IPS-20b (cell line): ENCODE results near the gene SAFB.

Experiments
- H3K27ac ChIP-seq: one replicate; pipeline ENCODE4 v1.5.1; 2013; ENCODE audit warnings: low read length
- H3K27me3 ChIP-seq: 2 replicates; pipeline ENCODE4 v1.6.1; 2013; ENCODE audit warnings: mild to moderate bottlenecking, low read length, inconsistent platforms; ENCODE audit not compliant: insufficient read depth
- H3K36me3 ChIP-seq: 2 replicates; pipeline ENCODE4 v1.6.1; 2013; ENCODE audit warnings: low read depth, mild to moderate bottlenecking, inconsistent platforms, low read length, moderate library complexity; ENCODE audit not compliant: insufficient read depth
- H3K4me1 ChIP-seq: 2 replicates; pipeline ENCODE4 v1.6.1; 2013; ENCODE audit warnings: mild to moderate bottlenecking, control low read depth, inconsistent platforms, low read length, moderate library complexity; ENCODE audit not compliant: insufficient read depth
- H3K4me3 ChIP-seq: 2 replicates; pipeline ENCODE4 v1.5.1; 2013; ENCODE audit warnings: mild to moderate bottlenecking, low read length, inconsistent platforms
- H3K9ac ChIP-seq: 2 replicates; pipeline ENCODE4 v1.6.1; 2013; ENCODE audit warnings: low read depth, mild to moderate bottlenecking, inconsistent platforms, low read length, moderate library complexity
- H3K9me3 ChIP-seq: 2 replicates; pipeline ENCODE4 v1.6.1; 2013; ENCODE audit warnings: mild to moderate bottlenecking, low read depth, low read length, inconsistent platforms; ENCODE audit not compliant: insufficient read depth

SAFB gene

DNA sequence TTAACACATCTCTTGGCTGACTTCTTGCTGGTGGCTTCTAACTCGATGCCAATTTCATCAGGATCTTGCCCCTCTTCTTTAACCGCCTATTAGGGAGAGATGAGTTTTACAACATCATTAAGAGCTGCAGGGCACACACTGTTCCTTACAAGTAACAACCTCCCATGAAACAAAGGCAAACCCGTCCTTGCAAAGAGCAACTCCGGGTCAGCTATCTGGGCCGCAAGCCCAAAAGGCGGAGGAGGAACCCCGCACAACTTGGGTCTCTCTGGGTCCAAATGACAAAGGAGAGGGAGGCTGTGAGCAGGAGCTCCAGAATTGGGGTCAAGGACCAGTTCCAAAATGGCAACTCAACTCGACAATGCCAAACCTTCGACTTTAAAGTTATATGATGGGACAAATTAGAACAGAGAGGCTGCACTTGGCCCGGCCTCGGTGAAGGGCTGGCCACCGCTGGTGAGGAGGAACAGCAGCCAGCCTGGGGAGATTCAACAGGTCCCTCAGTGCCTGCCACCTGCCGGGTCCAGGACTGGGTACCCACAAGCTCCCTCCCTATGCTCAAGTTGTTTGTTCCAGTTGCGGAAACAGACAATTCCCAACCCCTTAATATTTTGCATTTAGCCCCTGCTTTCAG is 1.5 kb upstream of the SAFB start:
- Histone ChIP-seq H3K36me3 (peaks cover 65% of the 10 kb centered on the region), H3K27ac (no peak overlapping the region), H3K9ac (peak overlapping the region; percentile 99; the same call in 1 of the 2 replicates), H3K4me1 (peaks cover 13% of the 10 kb centered on the region), H3K9me3 (no peaks in the 10 kb centered on the region), H3K4me3 (peak overlapping the region; percentile 98), H3K27me3 (no peaks in the 10 kb centered on the region)

DNA sequence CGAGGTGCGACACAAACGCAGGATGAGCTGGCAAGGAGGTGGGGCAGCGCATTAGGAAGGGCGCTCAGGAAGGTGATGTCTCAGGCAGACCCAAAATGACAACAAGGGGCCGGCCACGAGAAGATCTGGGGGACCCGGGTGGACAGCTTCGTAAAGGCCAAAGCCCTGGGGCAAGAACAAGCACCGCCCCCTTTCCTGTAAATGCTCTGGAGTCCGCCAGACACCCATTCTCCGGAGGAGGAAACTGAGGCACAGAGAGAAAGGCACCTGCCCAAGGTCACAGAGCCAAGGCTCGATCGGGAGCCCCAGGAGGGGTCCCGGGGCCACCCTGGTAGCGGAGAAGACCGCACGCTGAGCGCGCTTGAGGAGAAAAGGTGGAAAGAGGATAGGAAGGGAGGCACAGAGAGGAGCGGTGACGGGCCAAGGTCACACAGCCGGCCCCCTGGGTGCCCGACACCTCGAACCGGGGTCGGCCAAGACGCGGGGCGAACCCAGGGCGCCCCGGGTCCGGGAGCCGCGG is 878 bp upstream of the SAFB start:
- H3K4me1 ChIP-seq = peaks cover 13% of the 10 kb centered on the region
- H3K27ac ChIP-seq = no peak overlapping the region
- no peaks in the 10 kb centered on the region for H3K27me3 ChIP-seq
- H3K9ac ChIP-seq = peak overlapping the region; percentile 99
- peak overlapping the region; percentile 98 for H3K4me3 ChIP-seq
- peaks cover 65% of the 10 kb centered on the region for H3K36me3 ChIP-seq
- H3K9me3 ChIP-seq = no peaks in the 10 kb centered on the region

DNA sequence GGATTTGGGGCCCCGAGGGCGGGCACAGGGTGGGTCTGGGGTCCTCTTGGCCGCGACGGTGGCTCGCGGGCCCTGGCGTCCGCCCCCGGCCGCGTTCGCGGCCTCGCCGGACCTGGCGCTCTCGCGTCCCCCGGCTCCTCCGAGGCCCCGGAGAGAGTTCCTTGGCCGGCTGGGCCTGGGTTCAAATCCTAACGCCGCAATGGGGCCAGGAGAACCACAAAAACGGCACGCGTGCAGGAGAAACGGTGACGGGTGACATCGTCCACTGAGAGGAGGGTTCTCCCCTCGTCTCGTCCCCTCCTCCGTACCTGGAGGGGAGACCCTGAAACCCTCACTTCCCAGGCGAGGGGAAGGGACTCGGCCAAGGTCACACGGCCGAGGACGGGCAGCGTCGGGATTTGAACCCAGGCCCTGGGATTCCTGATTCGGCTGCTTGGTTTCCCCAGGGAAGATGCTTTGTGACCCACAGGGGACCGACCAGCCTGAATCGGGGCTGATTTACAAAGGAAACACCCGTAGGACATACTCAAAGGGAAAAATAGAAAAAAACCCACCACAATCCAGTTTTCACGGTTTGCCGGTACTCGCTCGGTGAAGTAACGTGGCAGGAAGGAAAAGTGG is 624 bp downstream of the SAFB start:
- peaks cover 13% of the 10 kb centered on the region for H3K4me1 ChIP-seq
- peak overlapping the region; percentile 95 for H3K27ac ChIP-seq
- no peaks in the 10 kb centered on the region for H3K27me3 ChIP-seq
- H3K4me3 ChIP-seq = peak overlapping the region; percentile 98
- H3K9me3 ChIP-seq = no peaks in the 10 kb centered on the region
- peaks cover 66% of the 10 kb centered on the region for H3K36me3 ChIP-seq
- H3K9ac ChIP-seq = peak overlapping the region; percentile 99

DNA sequence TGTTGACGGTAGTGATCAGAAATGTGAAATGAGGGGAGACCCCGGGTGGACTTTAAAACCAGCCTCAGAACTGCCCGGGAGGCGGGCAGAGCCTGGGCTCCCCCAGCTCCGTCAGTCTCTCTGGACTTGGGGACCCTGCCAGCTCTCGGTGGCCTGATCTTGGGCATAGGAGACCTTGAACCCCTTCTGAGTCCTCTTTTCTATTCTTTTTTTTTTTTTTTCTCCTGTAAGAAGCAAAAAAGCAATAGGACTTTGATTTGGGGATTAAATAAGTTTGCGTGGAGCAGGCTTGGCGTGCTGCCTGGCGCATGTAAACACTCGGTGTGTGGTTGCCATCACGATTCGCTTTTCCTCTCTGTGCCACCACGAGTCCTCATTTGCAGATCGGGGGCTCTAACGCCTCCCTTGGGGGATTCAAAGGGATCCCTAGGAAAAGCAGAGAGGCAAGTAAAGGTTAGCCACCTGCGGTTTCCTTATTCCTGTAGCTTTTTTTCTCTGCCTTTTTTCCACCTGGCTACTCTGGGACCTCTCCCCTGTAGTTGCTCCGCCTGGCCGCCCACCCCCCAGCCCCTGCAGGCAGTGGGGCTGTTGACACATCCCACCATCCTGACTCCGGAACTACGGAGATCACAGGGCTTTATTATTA is 1.3 kb downstream of the SAFB start:
- Histone ChIP-seq H3K9me3 (no peaks in the 10 kb centered on the region), H3K36me3 (peaks cover 66% of the 10 kb centered on the region), H3K9ac (peak overlapping the region; percentile 99), H3K27ac (no peak overlapping the region), H3K4me1 (peaks cover 13% of the 10 kb centered on the region), H3K27me3 (no peaks in the 10 kb centered on the region), H3K4me3 (peak overlapping the region; percentile 98)

DNA sequence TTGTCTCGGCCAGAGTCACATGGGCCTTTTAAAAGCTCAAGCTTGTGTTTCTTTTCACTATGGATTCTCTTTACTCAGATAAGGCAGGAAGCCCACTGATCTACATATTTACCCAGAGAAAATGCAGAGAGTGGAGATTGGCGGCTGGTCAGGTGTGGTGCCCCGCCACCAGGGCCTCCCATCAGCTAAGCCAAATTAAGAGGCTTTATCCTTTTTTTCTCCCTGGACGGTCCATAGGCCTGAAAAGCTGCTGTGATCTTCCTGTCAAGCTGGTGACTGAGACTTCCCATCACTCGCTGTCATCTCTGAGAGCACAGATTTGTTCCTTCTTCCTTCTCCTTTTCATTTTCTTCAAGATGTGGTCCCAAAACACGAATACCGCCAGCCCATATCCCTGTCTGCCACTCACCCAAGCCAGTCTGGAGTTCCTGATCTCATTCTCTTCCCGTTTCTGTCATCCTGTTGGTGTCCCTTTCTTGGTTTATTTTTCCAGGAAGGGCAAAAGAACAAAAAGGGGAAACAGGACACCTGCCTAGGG is 1.9 kb downstream of the SAFB start:
- Histone ChIP-seq H3K9ac (peak overlapping the region; percentile 99; the same call in 1 of the 2 replicates), H3K36me3 (peaks cover 67% of the 10 kb centered on the region), H3K4me3 (peak overlapping the region; percentile 98), H3K27me3 (no peaks in the 10 kb centered on the region), H3K27ac (no peak overlapping the region), H3K9me3 (no peaks in the 10 kb centered on the region), H3K4me1 (peaks cover 13% of the 10 kb centered on the region)

DNA sequence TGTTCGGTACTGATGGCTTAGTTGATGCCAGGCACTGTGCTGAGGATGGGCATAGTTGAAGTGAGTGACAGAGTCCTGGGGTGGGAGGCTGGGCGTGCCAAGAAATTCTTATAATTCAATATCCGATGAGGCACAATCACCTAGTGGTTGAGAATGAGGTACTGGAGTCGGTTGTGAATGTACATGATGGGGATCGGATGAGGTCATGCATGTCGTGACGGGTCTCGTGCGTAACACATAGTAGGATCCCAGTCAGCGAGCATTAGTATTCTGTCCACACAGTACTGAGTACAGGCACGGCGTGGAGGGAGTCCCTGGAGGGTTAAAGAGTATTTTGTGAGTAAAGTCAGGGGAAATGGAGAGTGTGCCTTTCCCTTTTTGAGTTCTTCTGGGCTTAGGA is 2.8 kb downstream of the SAFB start:
- Histone ChIP-seq H3K27ac (no peak overlapping the region), H3K36me3 (peaks cover 64% of the 10 kb centered on the region), H3K4me3 (peak overlapping the region; percentile 98), H3K4me1 (peaks cover 13% of the 10 kb centered on the region), H3K27me3 (no peaks in the 10 kb centered on the region), H3K9me3 (no peaks in the 10 kb centered on the region), H3K9ac (0 out of 2 replicates have a peak overlapping the region, but pooled peaks have one; percentile 23)

DNA sequence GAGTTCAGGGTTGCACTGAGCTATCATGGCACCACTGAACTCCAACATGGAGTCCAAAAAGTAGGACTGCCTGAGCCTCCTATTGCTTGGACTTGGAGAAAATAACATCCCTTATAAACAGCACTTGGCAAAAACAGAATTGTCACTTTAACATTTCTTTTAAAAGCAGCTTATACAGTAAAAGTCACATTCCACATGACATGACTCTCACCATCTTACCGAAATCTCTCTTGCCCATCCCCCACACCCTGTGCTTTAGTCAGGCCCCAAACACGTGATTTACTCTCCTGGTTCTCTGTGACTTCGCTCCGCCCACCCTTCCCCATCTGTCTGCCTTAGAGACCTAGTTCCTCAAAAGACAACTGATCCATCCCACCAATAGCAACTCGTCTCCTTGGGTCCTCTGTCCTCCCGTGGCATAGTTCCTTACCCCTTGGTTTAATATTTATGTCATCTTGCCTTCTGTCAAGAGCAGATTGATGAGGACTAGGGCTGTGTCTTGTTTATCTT is 4.6 kb downstream of the SAFB start:
- Histone ChIP-seq H3K36me3 (peaks cover 72% of the 10 kb centered on the region), H3K9ac (no peak overlapping the region), H3K27ac (no peak overlapping the region), H3K27me3 (no peaks in the 10 kb centered on the region), H3K4me1 (peaks cover 8% of the 10 kb centered on the region), H3K4me3 (no peak overlapping the region), H3K9me3 (no peaks in the 10 kb centered on the region)

DNA sequence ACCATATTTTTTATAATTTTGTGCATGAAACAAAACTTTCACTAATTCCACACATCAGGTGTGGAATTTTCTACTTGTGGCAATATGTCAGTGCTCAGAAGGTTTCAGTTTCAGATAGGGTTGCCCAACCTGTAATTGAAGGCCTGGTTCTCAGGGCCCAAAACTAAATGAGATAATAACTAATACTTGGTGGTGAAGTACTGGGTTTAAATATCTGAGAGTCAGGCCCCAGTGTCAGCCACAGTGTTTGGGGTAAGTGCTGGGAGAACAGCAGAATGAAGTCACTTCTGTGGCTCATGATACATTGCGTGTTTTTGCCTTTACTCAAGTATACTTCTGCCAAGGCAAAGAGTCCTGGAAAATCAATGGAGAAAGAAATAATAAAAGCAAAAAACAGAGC is 5.6 kb downstream of the SAFB start:
- Histone ChIP-seq H3K27me3 (no peaks in the 10 kb centered on the region), H3K9ac (no peak overlapping the region), H3K36me3 (peaks cover 80% of the 10 kb centered on the region), H3K4me1 (peaks cover 8% of the 10 kb centered on the region), H3K9me3 (no peaks in the 10 kb centered on the region), H3K27ac (no peak overlapping the region), H3K4me3 (no peak overlapping the region)

DNA sequence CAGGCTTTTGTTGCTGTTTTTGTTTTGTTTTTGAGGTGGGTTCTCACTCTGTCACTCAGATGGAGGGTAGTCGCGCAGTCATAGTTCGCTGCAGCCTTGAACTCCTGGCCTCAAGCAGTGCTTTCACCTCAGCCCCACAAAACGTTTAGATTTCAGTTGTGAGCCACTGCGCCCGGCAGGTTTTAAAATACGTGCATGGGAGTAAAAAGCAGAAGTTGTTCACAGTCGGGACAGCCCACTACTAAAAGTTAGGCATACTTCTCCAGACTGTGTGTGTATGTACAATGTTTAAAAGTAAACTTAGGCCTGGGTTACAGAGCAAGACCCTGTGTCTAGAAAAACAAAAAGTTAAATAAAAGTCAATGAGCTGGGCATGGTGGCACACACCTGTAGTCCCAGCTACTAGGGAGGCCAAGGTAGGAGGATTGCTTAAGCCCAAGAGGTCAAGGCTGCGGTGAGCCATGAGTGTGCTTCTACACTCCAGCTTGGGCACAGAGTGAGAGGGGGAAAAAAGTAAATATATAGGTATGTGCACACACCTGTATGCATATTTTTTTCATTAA is 6.1 kb downstream of the SAFB start:
- Histone ChIP-seq H3K36me3 (peaks cover 80% of the 10 kb centered on the region), H3K27me3 (no peaks in the 10 kb centered on the region), H3K4me3 (no peak overlapping the region), H3K9ac (no peak overlapping the region), H3K4me1 (peaks cover 8% of the 10 kb centered on the region), H3K9me3 (no peaks in the 10 kb centered on the region), H3K27ac (no peak overlapping the region)

DNA sequence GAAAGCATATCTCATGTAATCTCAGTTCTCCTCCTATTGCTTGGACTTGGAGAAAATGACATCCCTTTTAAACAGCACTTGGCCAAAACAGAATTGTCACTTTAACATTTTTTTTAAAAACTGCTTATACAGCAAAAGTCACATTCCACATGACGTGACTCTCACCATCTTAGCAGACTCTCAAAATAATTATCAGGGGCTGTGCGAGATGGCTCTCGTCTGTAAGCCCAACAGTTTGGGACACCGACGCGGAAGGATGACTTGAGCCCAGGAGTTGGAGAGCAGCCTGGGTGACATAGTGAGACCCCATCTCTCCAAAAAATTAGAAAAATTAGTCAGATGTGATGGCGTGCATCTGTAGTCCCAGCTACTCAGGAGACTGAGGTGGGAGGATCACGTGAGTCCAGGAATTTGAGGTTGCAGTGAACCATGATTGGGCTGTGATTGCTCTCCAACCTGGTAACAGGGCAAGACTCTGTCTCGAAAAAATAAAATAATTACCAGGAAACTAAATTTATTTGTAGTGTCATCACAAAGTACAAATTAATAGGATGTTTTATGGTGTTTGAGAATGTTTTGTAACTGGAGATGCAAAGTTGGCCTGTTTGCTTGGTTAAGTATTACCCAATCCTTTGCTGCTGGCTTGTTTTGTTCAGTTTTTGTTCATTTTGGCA is 8.8 kb downstream of the SAFB start:
- Histone ChIP-seq H3K36me3 (peaks cover 75% of the 10 kb centered on the region), H3K27me3 (no peaks in the 10 kb centered on the region), H3K9me3 (no peaks in the 10 kb centered on the region), H3K4me1 (no peaks in the 10 kb centered on the region), H3K4me3 (no peak overlapping the region), H3K27ac (no peak overlapping the region), H3K9ac (no peak overlapping the region)

DNA sequence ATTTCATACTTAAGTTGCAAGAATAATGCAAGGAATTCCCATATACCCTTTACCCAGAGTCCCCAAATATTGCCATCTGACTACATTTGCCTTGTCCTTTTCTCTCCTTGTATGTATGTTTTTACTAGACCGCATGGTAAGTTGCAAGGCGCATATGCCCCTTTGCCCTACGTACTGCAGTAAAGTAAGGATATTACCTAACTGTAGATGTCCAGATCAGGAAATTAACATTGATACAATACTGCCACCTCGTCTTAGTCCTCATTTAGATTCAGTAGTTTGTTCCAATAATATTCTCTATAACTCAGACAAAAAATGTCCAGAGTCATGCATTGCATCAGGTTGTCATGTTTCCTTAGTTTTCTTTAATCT is 9.3 kb downstream of the SAFB start:
- Histone ChIP-seq H3K9me3 (no peaks in the 10 kb centered on the region), H3K9ac (no peak overlapping the region), H3K27me3 (no peaks in the 10 kb centered on the region), H3K27ac (no peak overlapping the region), H3K4me1 (no peaks in the 10 kb centered on the region), H3K36me3 (peaks cover 69% of the 10 kb centered on the region), H3K4me3 (no peak overlapping the region)
